Measurements from ENCODE around the gene ALKBH5. TPM values are rescaled to one million over a fixed set of nuclear protein-coding genes. Genes with fewer than 3 reads are reported as not detected.

The ALKBH5 gene
- total RNA-seq, 3 donors from 2014 or later (not counting 1 experiment from before 2014, with no cell fraction given): 95.6 to 114 (median 96.7) TPM

GRCh38 chr17:18184143-18185031 lies 759 bp downstream of the ALKBH5 start:
- DNase-seq (peak; percentile 68 to 89), ATAC-seq (peak in 2 of 3 donors; percentile 9 to 13)
- Mint-ChIP-seq H3K4me1 (peaks cover 41 to 59% of the 10 kb centered on the region in 2 donors), H3K9me3 (no peaks in the 10 kb centered on the region), H3K36me3 (no peaks in the 10 kb centered on the region), H3K4me3 (peak overlapping the region; percentile 96), H3K27me3 (ENCODE audit: low read depth in 2 of 2) (no peaks in the 10 kb centered on the region), H3K27ac (peak overlapping the region; percentile 98 to 99)
- Histone ChIP-seq H3K27ac (ENCODE audit: low read length) (peak overlapping the region; percentile 98), H3K36me3 (ENCODE audit: control insufficient read depth, insufficient read depth, low read length) (peaks cover 10% of the 10 kb centered on the region), H3K4me3 (ENCODE audit: low read length) (peak overlapping the region; percentile 88), H3K4me1 (ENCODE audit: control insufficient read depth, insufficient read depth, low read length) (peaks cover 58% of the 10 kb centered on the region), H3K27me3 (ENCODE audit: control insufficient read depth, insufficient read depth, low read length) (no peaks in the 10 kb centered on the region), H3K9me3 (ENCODE audit: control insufficient read depth, insufficient read depth, low read length) (no peaks in the 10 kb centered on the region)
- under 1% methylated on average over 92 of the region's 92 CpGs for WGBS (ENCODE audit: insufficient coverage)
- intact Hi-C loops (cut with micrococcal nuclease): loop anchor here (2.0 to 5.0 kb wide), 2 partner anchors 38 to 73 kb away; partner anchors contain the start of gene FLII
- no peak for TF ChIP-seq CTCF (IDR thresholded peaks at IDR 0.05)

- intact Hi-C loops (cut with micrococcal nuclease): loop anchor here (2.0 kb wide), 1 partner anchor 37 kb away; no protein-coding TSS in a partner anchor
- no peaks in the 10 kb centered on the region for H3K36me3 Mint-ChIP-seq
These were observed 1.8 kb downstream of the ALKBH5 start for GRCh38 chr17:18185391-18185790.

GRCh38 chr17:18185832-18186626 lies 2.4 kb downstream of the ALKBH5 start:
- H3K4me1 ChIP-seq (ENCODE audit: control insufficient read depth, insufficient read depth, low read length): peaks cover 70% of the 10 kb centered on the region
- intact Hi-C loops (cut with micrococcal nuclease): loop anchor here (2.0 kb wide), 1 partner anchor 37 kb away; no protein-coding TSS in a partner anchor
- no peak overlapping the region for H3K27ac ChIP-seq (ENCODE audit: low read length)
- no peak for TF ChIP-seq CTCF (IDR thresholded peaks at IDR 0.05)
- Mint-ChIP-seq H3K27ac (peak overlapping the region; percentile 80 to 99), H3K9me3 (no peaks in the 10 kb centered on the region), H3K27me3 (ENCODE audit: low read depth in 2 of 2) (no peaks in the 10 kb centered on the region), H3K4me1 (peaks cover 54 to 74% of the 10 kb centered on the region in 2 donors), H3K4me3 (peak overlapping the region; percentile 96), H3K36me3 (no peaks in the 10 kb centered on the region)
- no peaks in the 10 kb centered on the region for H3K9me3 ChIP-seq (ENCODE audit: control insufficient read depth, insufficient read depth, low read length)
- H3K27me3 ChIP-seq (ENCODE audit: control insufficient read depth, insufficient read depth, low read length): no peaks in the 10 kb centered on the region
- H3K36me3 ChIP-seq (ENCODE audit: control insufficient read depth, insufficient read depth, low read length): peaks cover 14% of the 10 kb centered on the region
- DNase-seq (no peak), ATAC-seq (no peak)
- H3K4me3 ChIP-seq (ENCODE audit: low read length): peak overlapping the region; percentile 88
- 64% methylated on average over 8 of the region's 10 CpGs for WGBS (ENCODE audit: insufficient coverage)

More at GRCh38 chr17:18185391-18185790, 1.8 kb downstream of the ALKBH5 start:
- ATAC-seq: no peak
- no peaks in the 10 kb centered on the region for H3K9me3 ChIP-seq (ENCODE audit: control insufficient read depth, insufficient read depth, low read length)
- Mint-ChIP-seq H3K27me3 (ENCODE audit: low read depth in 2 of 2) (no peaks in the 10 kb centered on the region), H3K4me3 (peak overlapping the region; percentile 96), H3K27ac (peak overlapping the region; percentile 80 to 99), H3K9me3 (no peaks in the 10 kb centered on the region), H3K4me1 (peaks cover 49 to 68% of the 10 kb centered on the region in 2 donors)
- no peak overlapping the region for H3K27ac ChIP-seq (ENCODE audit: low read length)
- no peaks in the 10 kb centered on the region for H3K27me3 ChIP-seq (ENCODE audit: control insufficient read depth, insufficient read depth, low read length)
- peaks cover 65% of the 10 kb centered on the region for H3K4me1 ChIP-seq (ENCODE audit: control insufficient read depth, insufficient read depth, low read length)
- DNase-seq: no peak
- H3K36me3 ChIP-seq (ENCODE audit: control insufficient read depth, insufficient read depth, low read length): peaks cover 14% of the 10 kb centered on the region
- H3K4me3 ChIP-seq (ENCODE audit: low read length): peak overlapping the region; percentile 88
- 45% methylated on average over 3 of the region's 3 CpGs for WGBS (ENCODE audit: insufficient coverage)
- TF ChIP-seq CTCF (IDR thresholded peaks at IDR 0.05): no peak
